Measurements from ENCODE around the gene PRRC2C.

PRRC2C gene

GRCh38 chr1:171616586-171616985, 131.3 kb downstream of the PRRC2C start:
- no peak for TF ChIP-seq CTCF (IDR thresholded peaks at IDR 0.05; ENCODE audit: low read depth, low read length)
- DNase-seq (ENCODE audit: extremely low read depth, low read depth): no peak

GRCh38 chr1:171622152-171622462, 136.8 kb downstream of the PRRC2C start, which contains the start of gene MYOCOS:
Gene MYOCOS, plus strand, starts transcription at chr1:171622243. Its CDS starts 1,641 bp downstream, at chr1:171623884.
- no peak for TF ChIP-seq CTCF (IDR thresholded peaks at IDR 0.05; ENCODE audit: low read depth, low read length)
- no peak for DNase-seq (ENCODE audit: extremely low read depth, low read depth)

- no peak for DNase-seq (ENCODE audit: extremely low read depth, low read depth)
- no peak for TF ChIP-seq CTCF (IDR thresholded peaks at IDR 0.05; ENCODE audit: low read depth, low read length)
Observed at GRCh38 chr1:171623651-171624331, 138.5 kb downstream of the PRRC2C start.

GRCh38 chr1:171625225-171625624, 139.9 kb downstream of the PRRC2C start:
- TF ChIP-seq CTCF (IDR thresholded peaks at IDR 0.05; ENCODE audit: low read depth, low read length): no peak
- no peak for DNase-seq (ENCODE audit: extremely low read depth, low read depth)

- no peak for DNase-seq (ENCODE audit: extremely low read depth, low read depth)
- TF ChIP-seq CTCF (IDR thresholded peaks at IDR 0.05; ENCODE audit: low read depth, low read length): no peak
Observed at GRCh38 chr1:171627020-171627419, 141.7 kb downstream of the PRRC2C start.

GRCh38 chr1:171628225-171628624, 142.9 kb downstream of the PRRC2C start:
- no peak for DNase-seq (ENCODE audit: extremely low read depth, low read depth)
- TF ChIP-seq CTCF (IDR thresholded peaks at IDR 0.05; ENCODE audit: low read depth, low read length): no peak

- TF ChIP-seq CTCF (IDR thresholded peaks at IDR 0.05; ENCODE audit: low read depth, low read length): no peak
- DNase-seq (ENCODE audit: extremely low read depth, low read depth): no peak
Observed at GRCh38 chr1:171635661-171636060, 150.3 kb downstream of the PRRC2C start.
